Measurements from ENCODE around the gene SPON1. TPM values are rescaled to one million over a fixed set of nuclear protein-coding genes. Genes with fewer than 3 reads are reported as not detected.

Gene SPON1
- total RNA-seq, 2 experiments from 2014 or later, result 0.96 to 1.4 TPM

GRCh38 chr11:14010665-14011064 is 48.1 kb downstream of the SPON1 start:
- Mint-ChIP-seq H3K4me3 (no peak overlapping the region), H3K9me3 (no peaks in the 10 kb centered on the region), H3K27me3 (no peaks in the 10 kb centered on the region), H3K27ac (no peak overlapping the region), H3K4me1 (ENCODE audit: low read depth) (no peaks in the 10 kb centered on the region), H3K36me3 (ENCODE audit: low read depth) (no peaks in the 10 kb centered on the region)
- no peak for DNase-seq
- ChIA-PET POLR2A (no interaction called here), CTCF (no interaction called here)
- no peak for ATAC-seq
- no peak for TF ChIP-seq CTCF (IDR thresholded peaks at IDR 0.05)
- intact Hi-C loops (cut with micrococcal nuclease), result no loop called here

- ChIA-PET POLR2A (no interaction called here), CTCF (no interaction called here)
- intact Hi-C loops (cut with micrococcal nuclease), result no loop called here
- H3K27me3 Mint-ChIP-seq, result no peaks in the 10 kb centered on the region
- ATAC-seq (no peak), DNase-seq (no peak)
- no peak overlapping the region for H3K27ac Mint-ChIP-seq
- TF ChIP-seq CTCF (IDR thresholded peaks at IDR 0.05), result no peak
- H3K9me3 Mint-ChIP-seq, result no peaks in the 10 kb centered on the region
- no peaks in the 10 kb centered on the region for H3K36me3 Mint-ChIP-seq (ENCODE audit: low read depth)
- H3K4me3 Mint-ChIP-seq, result no peak overlapping the region
- H3K4me1 Mint-ChIP-seq (ENCODE audit: low read depth), result no peaks in the 10 kb centered on the region
These were observed 50.3 kb downstream of the SPON1 start for GRCh38 chr11:14012846-14013245.

GRCh38 chr11:14015711-14016110 is 53.2 kb downstream of the SPON1 start:
- ChIA-PET POLR2A (interaction anchor here (1.1 kb wide), 1 partner anchor 11 kb away, joined by 3 read pairs; no protein-coding TSS in a partner anchor), CTCF (no interaction called here)
- DNase-seq, result no peak
- no peaks in the 10 kb centered on the region for H3K36me3 Mint-ChIP-seq (ENCODE audit: low read depth)
- intact Hi-C loops (cut with micrococcal nuclease), result no loop called here
- no peaks in the 10 kb centered on the region for H3K27me3 Mint-ChIP-seq
- H3K4me3 Mint-ChIP-seq, result no peak overlapping the region
- H3K27ac Mint-ChIP-seq, result no peak overlapping the region
- no peaks in the 10 kb centered on the region for H3K4me1 Mint-ChIP-seq (ENCODE audit: low read depth)
- H3K9me3 Mint-ChIP-seq, result no peaks in the 10 kb centered on the region
- ATAC-seq, result no peak
- no peak for TF ChIP-seq CTCF (IDR thresholded peaks at IDR 0.05)

- no peaks in the 10 kb centered on the region for H3K4me1 Mint-ChIP-seq (ENCODE audit: low read depth)
- no peak for DNase-seq
- CTCF ChIA-PET, result no interaction called here
These were observed 55.9 kb downstream of the SPON1 start for GRCh38 chr11:14018441-14018840.

DNA sequence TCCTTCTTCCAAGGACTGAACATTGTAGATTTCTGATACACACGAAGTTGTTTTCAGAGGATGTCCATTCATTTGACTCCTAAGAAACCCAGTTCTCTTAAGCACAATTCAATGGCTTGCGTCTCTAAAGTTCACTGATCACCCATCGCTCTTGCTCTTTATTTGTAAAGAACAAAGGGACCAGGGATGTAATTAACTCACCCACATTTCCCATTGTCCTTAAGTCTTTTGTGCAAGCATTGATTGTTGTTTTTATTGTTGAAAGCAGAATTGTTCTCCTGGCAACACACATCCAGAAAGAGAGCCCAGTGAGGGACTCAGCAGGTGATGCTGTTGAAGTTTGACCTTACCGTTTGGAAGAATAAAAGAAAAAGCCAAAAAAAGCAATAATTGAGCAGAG is 59.2 kb downstream of the SPON1 start:
- no peak for ATAC-seq
- no peaks in the 10 kb centered on the region for H3K4me1 Mint-ChIP-seq (ENCODE audit: low read depth)
- intact Hi-C loops (cut with micrococcal nuclease), result no loop called here
- CTCF ChIA-PET, result no interaction called here
- no peaks in the 10 kb centered on the region for H3K36me3 Mint-ChIP-seq (ENCODE audit: low read depth)
- no peaks in the 10 kb centered on the region for H3K9me3 Mint-ChIP-seq
- POLR2A ChIA-PET, result no interaction called here
- no peak overlapping the region for H3K27ac Mint-ChIP-seq
- no peaks in the 10 kb centered on the region for H3K27me3 Mint-ChIP-seq
- H3K4me3 Mint-ChIP-seq, result no peak overlapping the region
- no peak for DNase-seq
- TF ChIP-seq CTCF (IDR thresholded peaks at IDR 0.05), result no peak

More at GRCh38 chr11:14018441-14018840, 55.9 kb downstream of the SPON1 start:
- TF ChIP-seq CTCF (IDR thresholded peaks at IDR 0.05), result no peak
- ATAC-seq, result no peak
- POLR2A ChIA-PET, result no interaction called here
- Mint-ChIP-seq H3K9me3 (no peaks in the 10 kb centered on the region), H3K27me3 (no peaks in the 10 kb centered on the region), H3K4me3 (no peak overlapping the region), H3K27ac (no peak overlapping the region), H3K36me3 (ENCODE audit: low read depth) (no peaks in the 10 kb centered on the region)
- intact Hi-C loops (cut with micrococcal nuclease), result no loop called here

Measured in activated CD8-positive, alpha-beta T cell treated with anti-CD3 and anti-CD28 coated beads for 36 hours (primary cell).